CD4-positive, alpha-beta T cell treated with Interleukin-15 for 1 hour (primary cell): ENCODE data around the gene ODR4.
"Not testable (repeated sequence)": the region's sequence is repeated elsewhere in the genome, so short reads cannot be mapped to it uniquely, and the experiment has no call there.

ENCODE experiments used
- DNase-seq: peaks from one replicate; pipeline ENCODE4 v3.0.0-alpha.2; 2020

The ODR4 gene

DNA sequence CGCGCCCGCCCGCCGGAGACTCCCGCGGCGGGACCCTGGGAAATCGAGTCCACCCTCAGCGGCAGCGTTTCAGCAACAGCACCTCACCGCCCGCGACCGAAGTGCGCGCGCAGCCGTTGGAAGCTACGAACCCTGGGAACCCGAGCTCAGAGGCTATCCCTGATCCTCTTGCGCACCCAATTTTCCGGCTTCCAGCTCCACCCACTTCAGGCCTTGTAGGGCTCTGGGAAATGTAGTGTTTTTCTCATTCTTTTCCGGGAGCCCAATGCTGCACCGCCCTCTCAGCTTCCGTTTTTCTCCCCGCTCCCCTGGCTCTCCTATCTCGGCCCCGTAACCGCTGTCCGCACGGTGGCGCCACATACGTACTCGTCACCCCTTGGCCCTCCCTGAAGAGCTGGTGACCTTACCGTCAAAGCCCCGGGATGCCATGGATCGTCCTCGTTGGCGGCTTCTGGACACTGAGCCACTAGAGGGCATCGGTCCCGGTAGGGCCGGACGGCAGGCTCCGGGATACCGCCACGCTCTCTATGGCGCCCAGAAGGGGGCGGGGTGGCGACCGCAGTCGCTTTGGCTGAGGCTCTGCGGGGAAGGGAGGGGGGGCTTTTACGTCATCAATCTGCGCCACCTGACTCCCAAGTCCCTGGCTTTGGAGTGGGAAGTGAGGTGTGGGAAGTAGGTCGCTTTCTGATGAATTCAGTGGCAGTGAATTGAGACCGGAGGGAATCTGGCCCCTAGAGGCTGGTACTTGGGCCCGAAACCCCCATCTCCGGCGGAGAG lies at the start of gene ODR4, which contains the start of gene TPR:
ODR4 (plus strand) TSS at position 687 of the 777 bp plus-strand sequence. CDS start 3,948 bp downstream, outside the sequence.
TPR (minus strand) TSS at position 102 of the 777 bp plus-strand sequence. CDS start 225 bp downstream, outside the sequence.
- peak; percentile 98 for DNase-seq

DNA sequence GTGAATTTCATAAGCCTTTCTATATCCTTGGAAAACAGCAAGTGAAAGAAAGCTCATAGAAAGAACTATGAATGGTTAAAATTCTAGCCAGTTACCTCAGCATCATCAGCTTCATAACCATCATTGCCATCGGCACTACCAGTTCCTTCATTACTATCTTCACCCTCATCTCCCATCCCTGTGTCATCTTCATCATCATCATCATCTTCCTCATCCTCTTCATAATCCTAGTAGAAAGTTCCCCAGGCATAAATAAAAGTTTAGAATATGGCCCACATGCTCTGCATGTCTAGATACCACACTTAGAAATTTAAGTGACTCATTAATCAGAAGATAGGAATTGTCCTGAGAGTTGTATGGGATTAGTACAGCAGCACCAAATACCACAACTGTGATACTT lies 49.6 kb upstream of the ODR4 start:
- DNase-seq, result no peak

DNA sequence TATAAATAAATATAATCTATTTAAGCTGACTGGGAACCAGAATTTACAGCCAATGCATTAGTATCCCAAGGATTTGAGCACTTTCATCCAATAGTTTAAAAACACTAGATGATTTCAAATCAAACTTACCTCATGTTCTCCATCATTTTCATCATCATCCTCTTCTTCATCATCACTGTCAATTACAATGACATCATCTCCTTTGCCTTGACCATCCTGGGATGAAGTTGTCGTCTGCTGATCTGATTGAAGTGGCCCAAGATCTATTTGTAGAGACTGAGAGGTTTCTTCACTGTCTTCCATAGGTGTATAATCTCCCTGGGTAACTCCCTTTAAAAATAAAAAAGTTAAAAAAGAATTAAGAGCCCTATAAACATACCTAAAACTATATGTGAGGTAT lies 48.3 kb upstream of the ODR4 start:
- DNase-seq, result no peak

DNA sequence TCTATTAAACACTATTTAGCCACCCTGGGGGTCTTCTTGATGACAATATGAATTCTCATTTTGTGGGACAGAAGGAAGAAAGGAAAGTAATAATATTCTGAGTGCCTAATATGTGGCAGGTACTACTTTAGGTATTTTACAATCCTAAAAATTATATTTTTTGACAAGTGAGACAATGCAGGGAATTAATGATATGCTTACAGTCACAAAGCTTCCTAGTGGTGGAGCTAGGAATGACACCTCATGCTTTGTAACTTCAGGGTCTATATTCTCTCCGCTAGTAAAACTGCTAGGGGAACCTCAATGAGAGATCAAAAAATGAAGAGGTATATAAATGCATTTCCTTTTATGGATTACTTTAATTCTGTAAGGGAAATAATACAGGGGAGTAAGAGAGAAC lies 44.9 kb upstream of the ODR4 start:
- no peak for DNase-seq

DNA sequence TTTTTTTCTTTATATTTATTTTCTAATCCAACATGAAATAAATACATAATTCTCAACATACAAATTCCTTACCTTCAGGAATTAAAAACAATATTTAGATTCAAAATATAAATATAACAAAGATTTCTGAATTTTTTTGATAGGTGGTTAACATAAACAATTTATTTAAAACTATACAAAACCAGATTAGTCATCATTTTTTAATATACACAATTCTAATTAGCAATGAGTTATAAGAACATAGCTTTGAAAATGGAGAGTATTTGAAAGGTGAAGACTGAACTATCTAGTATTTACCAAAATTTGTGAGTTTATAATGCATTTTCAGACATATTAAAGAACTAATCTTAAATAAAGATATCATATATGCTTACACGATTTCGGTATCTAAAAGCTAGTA lies 38.1 kb upstream of the ODR4 start:
- DNase-seq, result no peak

DNA sequence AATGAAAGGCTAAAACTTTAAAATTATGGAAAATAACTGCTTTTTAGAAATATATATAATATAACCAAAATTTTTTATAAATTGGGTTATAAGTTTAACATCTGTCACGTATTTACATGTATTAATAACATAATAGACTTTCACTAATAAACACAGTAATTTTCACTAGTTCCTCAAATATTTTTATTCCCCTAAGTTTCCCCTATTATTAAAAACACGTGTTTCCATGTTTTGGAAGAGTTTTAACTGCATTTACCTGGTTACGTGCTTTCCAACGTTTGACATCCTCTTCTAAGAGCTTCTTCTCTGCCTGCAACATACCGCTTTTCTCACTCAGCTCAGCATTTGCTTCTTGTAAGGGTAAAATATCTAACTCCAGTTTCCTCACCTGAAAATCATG lies 34.9 kb upstream of the ODR4 start:
- no peak for DNase-seq

DNA sequence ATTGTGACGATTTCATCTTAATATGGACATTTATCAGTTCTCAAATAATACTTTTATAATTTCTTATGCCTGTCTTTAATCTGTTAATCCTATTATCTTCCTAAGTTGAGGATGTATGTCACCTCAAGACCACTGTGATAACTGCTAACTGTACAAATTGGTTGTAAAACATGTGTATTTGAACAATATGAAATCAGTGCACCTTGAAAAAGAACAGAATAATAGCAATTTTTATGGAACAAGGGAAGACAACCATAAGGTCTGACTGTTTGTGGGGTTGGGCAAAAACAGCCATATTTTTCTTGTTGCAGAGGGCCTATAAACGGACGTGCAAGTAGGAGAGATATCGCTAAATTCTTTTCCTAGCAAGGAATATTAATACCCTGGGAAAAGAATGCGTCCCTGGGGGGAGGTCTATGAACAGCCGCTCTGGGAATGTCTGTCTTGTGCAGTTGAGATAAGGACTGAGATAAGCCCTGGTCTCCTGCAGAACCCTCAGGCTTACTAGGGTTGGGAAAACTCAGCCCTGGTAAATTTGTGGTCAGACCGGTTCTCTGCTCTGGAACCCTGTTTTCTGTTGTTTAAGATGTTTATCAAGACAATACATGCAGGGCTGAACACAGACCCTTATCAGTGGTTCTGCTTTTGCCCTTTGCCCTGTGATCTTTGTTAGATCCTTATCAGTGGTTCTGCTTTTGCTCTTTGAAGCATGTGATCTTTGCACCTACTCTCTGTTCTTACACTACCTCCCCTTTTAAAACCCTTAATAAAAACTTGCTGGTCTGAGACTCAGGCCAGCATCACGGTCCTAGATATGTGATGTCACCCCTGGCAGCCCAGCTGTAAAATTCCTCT lies 27.6 kb upstream of the ODR4 start:
- not testable (repeated sequence) for DNase-seq

DNA sequence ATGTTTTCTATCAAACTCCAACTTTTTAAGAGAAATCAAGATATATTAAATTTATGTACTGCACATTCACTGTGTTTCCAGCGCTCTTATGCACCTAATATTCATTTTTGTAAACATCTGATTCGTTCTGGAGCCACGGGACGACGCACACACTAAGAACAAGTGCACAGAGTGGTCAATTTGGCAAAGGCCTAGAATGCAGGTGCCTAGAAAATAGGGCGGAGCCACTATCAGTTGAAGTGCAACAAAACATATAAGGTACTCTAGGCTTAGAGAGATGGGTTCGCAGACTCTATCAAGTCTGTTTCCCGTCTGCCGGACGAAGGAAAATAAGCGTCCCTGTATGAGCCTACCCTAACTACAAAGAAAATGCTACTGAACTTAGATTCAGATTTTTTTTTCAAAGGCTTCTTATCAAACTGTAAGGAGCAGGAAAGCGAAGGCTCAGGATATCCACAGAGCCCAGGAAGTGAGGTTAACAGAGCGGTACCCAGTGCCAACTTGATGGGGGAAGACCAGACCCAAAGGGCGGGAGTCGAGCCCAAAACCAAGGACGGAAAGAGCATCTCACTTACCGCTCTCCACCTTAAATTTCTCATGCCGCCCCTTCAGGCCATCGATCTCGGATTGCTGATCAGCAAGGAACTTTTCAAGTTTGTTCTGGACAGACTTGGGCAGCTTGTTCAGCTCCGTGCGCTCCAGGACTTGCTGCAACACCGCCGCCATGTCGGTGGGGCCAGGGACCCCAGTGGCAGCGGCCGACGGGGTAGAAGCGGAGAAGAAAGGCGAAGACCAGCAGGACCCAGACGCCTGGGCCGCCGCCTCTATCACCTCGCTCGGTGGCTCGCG lies 1.1 kb upstream of the ODR4 start:
- DNase-seq, result peak; percentile 42

DNA sequence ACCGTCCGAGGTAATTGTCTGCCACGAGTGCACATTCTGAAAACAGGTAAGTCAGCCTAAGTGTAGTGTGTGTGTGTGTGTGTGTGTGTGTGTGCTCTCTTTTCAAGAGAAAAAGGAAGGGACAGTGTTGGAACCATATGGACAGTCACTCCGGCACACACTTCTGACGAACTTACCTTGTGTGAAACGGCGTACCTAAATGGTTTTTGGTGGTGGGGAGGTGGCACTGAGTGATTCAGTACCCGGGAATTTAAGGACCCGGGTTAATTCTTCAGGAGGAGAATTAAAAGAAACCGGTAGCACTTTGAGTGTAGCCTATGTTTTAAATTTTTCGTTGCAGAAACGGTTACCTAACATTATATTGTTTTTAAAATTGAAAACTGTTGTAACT lies 286 bp downstream of the ODR4 start:
- no peak for DNase-seq

DNA sequence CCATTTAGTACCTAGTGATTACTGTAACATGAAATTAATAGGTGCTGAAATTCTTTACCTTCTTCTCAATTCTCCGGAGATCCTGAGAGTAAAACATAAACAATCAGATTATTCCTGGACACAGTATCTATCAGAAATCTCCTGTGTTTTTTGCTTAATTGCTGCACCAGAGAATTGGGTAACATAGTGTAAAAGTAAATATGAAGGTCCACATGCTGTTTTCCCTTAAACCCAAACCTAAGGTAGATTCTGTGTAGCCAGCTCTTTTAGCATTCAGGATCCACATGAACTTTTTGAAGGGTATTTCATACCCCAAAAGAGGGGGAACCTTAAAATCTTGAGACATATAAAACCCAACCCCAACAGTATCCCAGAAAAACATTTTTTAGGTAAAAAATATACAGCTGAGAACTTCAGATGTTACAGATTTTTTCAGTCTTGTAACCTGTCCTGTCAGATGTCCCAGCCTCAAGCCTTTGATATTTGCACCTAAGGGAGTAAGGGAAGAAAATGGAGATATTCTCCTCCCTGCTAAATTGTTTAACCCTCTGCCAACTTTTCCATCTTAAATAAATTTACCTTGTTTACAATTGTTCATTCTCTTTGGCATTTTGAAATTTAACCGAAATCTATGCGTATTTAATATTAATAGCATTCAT lies 11.2 kb downstream of the ODR4 start:
- DNase-seq, result no peak

DNA sequence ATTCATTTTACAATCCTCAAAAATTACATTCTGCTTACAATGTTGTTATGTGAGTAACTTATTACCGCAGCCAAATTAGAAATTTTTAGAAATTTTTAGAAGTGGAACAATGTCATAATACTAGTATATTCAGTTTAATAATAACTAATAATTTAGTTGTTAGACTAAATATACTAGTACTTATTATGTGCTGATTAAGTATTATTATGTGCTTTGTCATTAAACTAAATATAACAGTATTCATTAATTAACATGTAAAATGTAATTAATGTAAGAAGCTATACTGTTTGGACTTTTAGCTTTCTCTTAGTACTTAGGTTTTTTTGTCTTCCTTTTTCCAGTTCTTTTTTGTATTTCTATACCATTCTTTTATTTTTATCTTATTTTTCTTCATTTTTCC lies 15.3 kb downstream of the ODR4 start:
- DNase-seq, result no peak

DNA sequence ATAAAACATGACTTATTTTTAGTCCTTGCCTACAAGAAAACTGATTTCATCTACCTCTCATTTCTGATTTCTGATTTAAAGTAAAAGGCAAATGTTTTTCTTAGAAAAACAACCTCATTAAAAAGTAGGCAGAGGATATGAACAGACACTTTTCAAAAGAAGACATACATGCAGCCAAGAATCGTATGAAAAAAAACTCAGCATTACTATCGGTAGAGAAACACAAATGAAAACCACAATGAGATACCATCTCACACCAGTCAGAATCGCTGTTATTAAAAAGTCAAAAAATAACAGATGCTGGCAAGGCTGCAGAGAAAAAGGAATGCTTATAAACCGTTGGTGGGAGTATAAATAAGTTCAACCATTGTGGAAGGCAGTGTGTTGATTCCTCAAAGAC lies 16.2 kb downstream of the ODR4 start:
- no peak for DNase-seq

DNA sequence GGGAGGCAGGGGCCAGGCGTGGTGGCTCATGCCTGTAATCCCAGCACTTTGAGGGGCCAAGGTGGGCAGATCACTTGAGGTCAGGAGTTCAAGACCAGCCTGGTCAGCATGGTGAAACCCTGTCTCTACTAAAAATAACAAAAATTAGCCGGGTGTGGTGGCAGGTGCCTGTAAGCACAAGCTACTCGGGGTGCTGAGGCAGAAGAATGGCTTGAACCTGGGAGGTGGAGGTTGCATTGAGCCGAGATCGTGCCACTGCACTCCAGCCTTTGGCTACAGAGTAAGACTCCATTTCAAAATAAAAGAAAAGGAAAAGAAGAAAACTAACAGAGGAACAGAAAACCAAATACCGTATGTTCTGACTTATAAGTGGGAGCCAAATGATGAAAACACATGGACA lies 17.1 kb downstream of the ODR4 start:
- not testable (repeated sequence) for DNase-seq

DNA sequence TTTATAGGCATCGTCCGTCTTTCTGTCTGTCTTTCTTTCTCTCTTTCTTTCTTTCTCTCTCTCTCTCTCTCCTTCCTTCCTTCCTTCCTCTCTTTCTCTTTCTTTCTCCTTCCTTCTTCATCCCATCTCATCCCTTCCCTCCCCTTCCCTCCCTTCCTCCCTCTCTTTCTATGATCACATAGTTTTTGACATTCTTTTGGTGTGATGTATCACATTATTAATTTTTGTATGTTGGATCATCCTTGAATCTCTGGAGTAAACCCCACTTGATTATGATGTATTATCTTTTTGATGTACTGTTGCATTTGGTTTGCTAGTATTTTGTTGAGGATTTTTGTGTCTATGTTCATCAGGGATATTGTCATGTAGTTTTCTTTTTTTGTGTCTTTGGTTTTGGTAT lies 25.8 kb downstream of the ODR4 start:
- not testable (repeated sequence) for DNase-seq

DNA sequence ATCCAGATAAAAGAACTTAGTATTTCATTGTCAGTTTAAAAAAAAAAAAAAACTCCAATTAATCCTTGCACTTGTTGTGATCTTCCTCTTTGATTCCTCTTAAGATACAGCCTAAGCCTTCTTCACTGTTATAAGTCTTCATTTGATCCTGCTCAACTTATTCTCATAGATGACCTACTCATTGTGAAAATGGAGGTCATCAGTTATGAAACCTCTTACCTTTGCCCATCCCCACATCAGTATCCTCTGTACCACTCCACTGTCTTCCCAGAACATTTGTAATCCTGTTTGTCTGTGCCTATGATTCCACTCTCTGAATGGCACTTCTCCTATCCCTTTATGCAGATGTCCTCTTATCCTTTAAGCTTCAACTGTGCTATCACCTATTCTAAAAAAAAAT lies 28.0 kb downstream of the ODR4 start:
- DNase-seq, result no peak

DNA sequence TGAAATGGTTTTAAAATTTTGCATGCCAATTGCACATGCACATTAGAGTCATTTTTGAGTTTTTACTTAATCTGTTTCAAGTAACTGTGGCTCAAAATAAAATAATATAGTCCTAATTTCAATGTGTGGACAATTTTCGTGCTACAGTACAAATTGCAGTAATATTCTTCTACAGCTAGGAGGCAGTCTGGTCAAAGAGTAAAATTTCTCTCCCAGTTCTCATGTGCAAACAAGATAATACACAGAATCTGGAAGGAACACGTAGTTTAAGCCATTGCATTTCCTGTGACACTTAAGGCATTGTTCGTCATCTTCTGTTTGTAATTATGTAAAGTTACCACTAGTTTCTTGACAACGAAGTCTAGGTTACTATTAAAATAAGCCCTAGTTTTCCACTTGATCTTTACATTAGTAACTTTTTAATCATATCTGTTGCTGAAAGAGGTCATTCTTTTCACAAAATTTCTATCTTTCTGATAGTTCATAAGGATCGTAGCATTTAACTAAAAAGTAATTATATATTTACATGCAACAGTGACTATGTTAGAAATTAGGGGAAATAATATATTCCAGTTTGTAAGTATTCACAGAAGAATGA lies 28.9 kb downstream of the ODR4 start:
- DNase-seq, result no peak

DNA sequence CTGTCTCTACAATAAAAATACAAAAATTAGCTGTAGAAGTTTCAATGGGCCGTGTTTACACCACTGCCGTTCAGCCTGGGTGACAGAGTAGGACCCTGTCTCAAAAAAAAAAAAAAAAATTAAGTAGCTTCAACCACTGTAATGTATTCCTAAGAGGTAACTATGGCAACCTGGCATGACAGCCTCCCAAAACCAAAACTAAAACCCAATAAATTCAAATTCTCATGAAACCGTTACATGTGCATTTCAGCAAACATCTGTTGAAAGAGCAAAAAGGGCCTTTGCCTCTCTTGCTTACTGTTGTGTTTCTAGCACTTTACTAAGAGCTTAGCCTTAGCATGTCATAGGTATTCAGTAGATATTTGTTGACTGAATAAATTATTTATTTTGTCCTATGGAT lies 33.5 kb downstream of the ODR4 start:
- DNase-seq, result no peak

DNA sequence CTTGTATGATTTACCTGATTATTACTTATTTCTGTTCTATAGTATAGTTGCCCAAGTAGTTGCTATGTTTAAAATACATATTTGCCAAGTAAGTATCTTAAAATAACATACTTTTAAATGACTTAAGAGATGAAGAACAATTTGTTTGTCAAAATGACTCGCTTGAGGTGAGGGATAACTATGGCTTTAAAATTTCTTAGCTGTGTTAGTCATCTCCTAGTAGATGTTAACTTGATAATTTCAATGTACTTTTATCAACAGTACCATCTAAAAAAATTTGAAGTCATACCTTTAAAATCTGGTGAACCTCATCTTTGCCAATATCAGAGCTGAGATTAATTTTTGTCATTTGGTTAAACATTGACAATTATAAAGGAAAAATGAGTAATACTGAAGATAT lies 37.7 kb downstream of the ODR4 start:
- no peak for DNase-seq

DNA sequence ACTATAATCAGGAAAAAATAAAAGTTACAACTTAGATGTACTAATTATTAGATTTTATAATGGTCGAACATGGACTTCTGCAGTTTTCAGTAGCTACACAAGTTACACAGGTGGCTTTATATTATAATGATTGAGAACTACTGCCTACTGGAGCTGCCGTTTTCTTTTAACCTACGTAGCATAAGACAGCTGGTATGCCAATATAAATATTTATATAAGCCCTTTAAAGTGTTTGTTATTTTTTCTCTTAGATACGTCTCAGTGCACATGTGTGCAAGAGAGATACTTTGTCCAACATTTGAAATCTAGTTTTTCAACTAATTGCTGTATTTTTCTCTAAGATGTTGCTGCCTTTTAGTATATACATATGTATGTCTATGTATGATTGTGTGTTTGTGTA lies 42.9 kb downstream of the ODR4 start:
- DNase-seq, result no peak

DNA sequence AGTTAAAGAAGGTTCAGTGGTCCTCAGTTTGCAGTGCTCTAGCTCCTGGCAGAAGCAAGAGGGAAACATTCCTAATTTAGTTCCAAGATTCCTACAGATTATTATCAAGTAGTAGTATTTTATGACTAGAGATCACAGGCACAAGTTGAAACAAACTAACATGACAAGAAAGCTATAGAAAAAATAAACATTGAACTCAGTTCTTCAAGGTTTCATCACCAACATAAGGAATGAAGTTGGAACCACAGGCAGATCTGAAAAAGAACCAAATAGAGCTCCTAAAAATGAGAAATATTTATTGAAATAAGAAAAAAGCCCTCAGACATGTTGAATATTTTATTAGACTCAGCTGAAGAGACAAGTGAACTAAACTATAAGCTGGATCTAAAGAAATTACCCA lies 44.7 kb downstream of the ODR4 start:
- DNase-seq, result no peak

DNA sequence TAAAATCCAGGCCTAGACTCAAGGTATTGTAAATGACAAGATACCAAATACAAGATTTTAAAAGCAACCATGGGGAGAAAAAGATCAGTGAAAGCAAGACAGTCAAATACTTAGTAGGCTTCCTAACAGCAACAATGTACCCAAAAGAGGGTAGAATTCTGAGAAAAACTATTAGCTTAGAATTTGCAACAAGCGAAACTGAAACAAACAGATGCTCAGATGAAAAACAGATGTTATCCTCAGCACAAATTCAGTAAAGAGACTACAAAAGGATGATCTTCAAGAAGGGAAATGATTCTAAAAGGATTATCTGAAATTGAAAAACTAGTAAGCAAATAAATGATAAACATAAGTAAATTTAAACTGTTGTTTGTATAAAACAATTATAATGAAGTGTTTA lies 45.3 kb downstream of the ODR4 start:
- DNase-seq, result no peak

DNA sequence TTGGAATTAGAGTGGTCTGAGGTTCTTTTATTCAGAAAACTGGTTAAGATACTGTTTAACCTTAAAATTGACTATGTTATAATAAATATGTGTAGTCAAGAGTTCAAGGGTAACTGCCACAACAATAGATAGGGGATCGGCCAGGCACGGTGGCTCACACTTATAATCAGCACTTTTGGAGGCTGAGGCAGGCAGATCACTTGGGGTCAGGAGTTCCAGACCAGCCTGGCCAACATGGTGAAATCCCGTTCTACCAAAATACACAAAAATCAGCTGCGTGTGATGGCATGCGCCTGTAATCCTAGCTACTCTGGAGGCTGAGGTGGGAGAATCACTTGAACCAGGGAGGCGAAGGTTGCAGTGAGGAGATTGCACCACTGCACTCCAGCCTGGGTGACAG lies 45.8 kb downstream of the ODR4 start:
- DNase-seq, result no peak
